CD4-positive, CD25-positive, alpha-beta regulatory T cell (primary cell): ENCODE results near the gene LOC101059915.
A peak's percentile ranks its signal among the peaks of the same experiment; 100 is the strongest.
"Not testable (repeated sequence)": the region's sequence is repeated elsewhere in the genome, so short reads cannot be mapped to it uniquely, and the experiment has no call there.

Experiments
- ATAC-seq, 2 donors: fragments of 150-1000 bp; cut with Tn5 transposase; one replicate each; pipeline ENCODE4 v1.10.0; 2021; ENCODE audit warnings: low read depth in 2 of 2, moderate number of reproducible peaks in 2 of 2, moderate library complexity in 1 of 2
- DNase-seq, 3 donors: peaks; one replicate each; pipeline versions ENCODE4 v3.0.0 to v3.0.0-alpha.2; 2012 to 2022; ENCODE audit warnings: mixed read lengths in 1 of 3
- H3K27ac ChIP-seq: one replicate; pipeline ENCODE4 v1.7.0; 2013; ENCODE audit warnings: mild to moderate bottlenecking, low read length; ENCODE audit not compliant: insufficient read depth, poor library complexity, severe bottlenecking
- H3K27me3 ChIP-seq: one replicate; pipeline ENCODE4 v1.7.0; 2013; ENCODE audit warnings: low read length; ENCODE audit not compliant: control insufficient read depth, insufficient read depth
- H3K36me3 ChIP-seq: one replicate; pipeline ENCODE4 v1.7.0; 2013; ENCODE audit warnings: mild to moderate bottlenecking, low read length, moderate library complexity; ENCODE audit not compliant: control insufficient read depth, insufficient read depth
- H3K4me1 ChIP-seq: 2 replicates; pipeline ENCODE4 v1.7.0; 2013; ENCODE audit warnings: mild to moderate bottlenecking, low read length; ENCODE audit not compliant: insufficient read depth, control insufficient read depth, poor library complexity, severe bottlenecking
- H3K4me3 ChIP-seq: one replicate; pipeline ENCODE4 v1.7.0; 2013; ENCODE audit warnings: low read depth, mild to moderate bottlenecking, low read length, moderate library complexity
- H3K9me3 ChIP-seq, 2 experiments: 1 replicate in 1 of 2; 2 replicates in 1 of 2; pipeline ENCODE4 v1.7.0; 2013; ENCODE audit warnings: low read length in 2 of 2, mild to moderate bottlenecking in 1 of 2, moderate library complexity in 1 of 2; ENCODE audit not compliant: control insufficient read depth in 2 of 2
- H3K27ac Mint-ChIP-seq, 3 donors: one replicate each; pipeline ENCODE4 v1.8.0; 2020 to 2022; ENCODE audit warnings: mild to moderate bottlenecking in 3 of 3, mixed read lengths in 3 of 3, moderate library complexity in 2 of 3
- H3K27me3 Mint-ChIP-seq: one replicate; pipeline ENCODE4 v1.8.0; 2022; ENCODE audit warnings: mild to moderate bottlenecking, mixed read lengths
- H3K36me3 Mint-ChIP-seq: one replicate; pipeline ENCODE4 v1.8.0; 2020; ENCODE audit warnings: mixed read lengths
- H3K4me1 Mint-ChIP-seq, 4 donors: one replicate each; pipeline ENCODE4 v1.8.0; 2020 to 2022; ENCODE audit warnings: mixed read lengths in 4 of 4, mild to moderate bottlenecking in 1 of 4
- H3K4me3 Mint-ChIP-seq, 4 donors: one replicate each; pipeline ENCODE4 v1.8.0; 2020 to 2022; ENCODE audit warnings: mild to moderate bottlenecking in 4 of 4, mixed read lengths in 4 of 4, moderate library complexity in 3 of 4
- H3K9me3 Mint-ChIP-seq, 7 donors: one replicate each; pipeline ENCODE4 v1.8.0; 2020 to 2022; ENCODE audit warnings: mixed read lengths in 7 of 7, mild to moderate bottlenecking in 3 of 7, moderate library complexity in 2 of 7

LOC101059915 gene

DNA sequence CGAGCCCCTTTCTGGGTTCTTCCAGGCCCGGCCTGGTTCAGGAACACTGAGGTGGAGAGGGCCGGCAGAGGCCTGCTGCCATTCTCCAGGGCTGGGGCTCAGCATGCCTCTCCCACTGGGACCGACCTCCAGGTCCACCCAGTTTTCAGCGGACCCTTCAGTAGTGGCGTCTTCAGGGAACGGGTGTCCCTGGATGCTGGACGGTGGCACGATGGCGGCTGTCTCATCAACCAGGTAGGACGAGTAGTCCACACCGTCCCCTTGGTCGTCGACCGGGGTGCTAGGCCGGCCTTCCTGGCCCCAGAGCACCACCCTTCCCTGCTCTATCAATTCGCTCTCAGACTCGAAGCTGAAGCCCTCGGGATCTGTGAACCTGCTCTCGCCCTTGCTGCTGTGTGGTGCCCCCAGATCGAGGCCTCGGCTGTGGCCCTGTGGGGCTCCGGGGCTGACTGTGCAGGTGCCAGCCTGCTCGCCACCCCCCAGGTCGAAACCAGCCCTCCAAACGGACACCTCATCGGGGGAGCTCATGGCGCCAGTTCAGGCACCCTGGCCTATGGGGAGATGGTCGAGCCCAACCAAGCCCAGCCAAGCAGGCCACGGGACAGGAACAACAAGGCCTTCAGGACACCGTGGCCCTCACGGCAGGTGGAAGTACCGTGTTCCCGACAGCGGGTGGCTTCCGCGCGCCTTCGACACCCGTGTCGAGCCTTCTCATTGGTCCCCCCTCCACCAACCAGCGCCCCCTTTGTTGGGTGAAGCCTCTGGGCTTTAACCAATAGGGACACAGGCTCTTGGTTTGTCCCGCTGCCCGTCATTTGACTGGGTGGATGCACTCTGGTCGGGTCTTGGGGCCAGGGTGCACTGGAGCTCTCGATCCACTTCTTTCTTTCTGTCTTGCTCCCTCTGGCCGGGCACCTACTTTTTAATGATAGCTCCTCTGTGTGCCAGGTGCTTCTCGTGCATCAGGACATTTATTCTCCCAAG, 814 bp upstream of the LOC101059915 start:
- Histone ChIP-seq H3K36me3 (no peaks in the 10 kb centered on the region), H3K4me1 (peaks cover 3% of the 10 kb centered on the region), H3K9me3 (no peaks in the 10 kb centered on the region), H3K27me3 (no peaks in the 10 kb centered on the region), H3K4me3 (no peak overlapping the region), H3K27ac (no peak overlapping the region)
- no peak overlapping the region for H3K4me3 Mint-ChIP-seq
- DNase-seq: no peak
- ATAC-seq: no peak
- no peaks in the 10 kb centered on the region for H3K36me3 Mint-ChIP-seq
- peaks cover 0 to 26% (median 11%) of the 10 kb centered on the region in 4 donors for H3K4me1 Mint-ChIP-seq
- peaks cover 0 to 1% (median 0%) of the 10 kb centered on the region in 7 donors for H3K9me3 Mint-ChIP-seq
- no peak overlapping the region for H3K27ac Mint-ChIP-seq
- H3K27me3 Mint-ChIP-seq: no peaks in the 10 kb centered on the region

DNA sequence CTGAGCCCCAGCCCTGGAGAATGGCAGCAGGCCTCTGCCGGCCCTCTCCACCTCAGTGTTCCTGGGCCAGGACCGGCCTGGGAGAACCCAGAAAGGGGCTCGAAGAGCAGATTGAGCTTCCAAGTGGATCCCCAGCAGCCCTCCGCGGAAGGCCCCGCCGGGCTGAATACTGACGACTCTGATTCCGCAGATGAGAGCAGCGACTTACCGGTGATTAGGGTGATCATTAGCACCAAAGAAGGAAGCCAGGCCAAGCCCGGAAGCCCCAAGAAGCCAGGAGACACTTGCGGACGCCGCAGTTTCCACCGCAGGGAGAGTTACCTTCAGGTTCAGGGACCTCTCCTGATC, 876 bp downstream of the LOC101059915 start:
- Histone ChIP-seq H3K36me3 (no peaks in the 10 kb centered on the region), H3K4me3 (no peak overlapping the region), H3K27ac (no peak overlapping the region), H3K4me1 (no peaks in the 10 kb centered on the region), H3K9me3 (no peaks in the 10 kb centered on the region), H3K27me3 (no peaks in the 10 kb centered on the region)
- H3K36me3 Mint-ChIP-seq: no peaks in the 10 kb centered on the region
- H3K9me3 Mint-ChIP-seq: peaks cover 0 to 1% (median 0%) of the 10 kb centered on the region in 7 donors
- H3K27me3 Mint-ChIP-seq: no peaks in the 10 kb centered on the region
- H3K4me3 Mint-ChIP-seq: no peak overlapping the region
- no peak for ATAC-seq
- DNase-seq: no peak
- no peak overlapping the region for H3K27ac Mint-ChIP-seq
- H3K4me1 Mint-ChIP-seq: peaks cover 0 to 18% (median 7%) of the 10 kb centered on the region in 4 donors

DNA sequence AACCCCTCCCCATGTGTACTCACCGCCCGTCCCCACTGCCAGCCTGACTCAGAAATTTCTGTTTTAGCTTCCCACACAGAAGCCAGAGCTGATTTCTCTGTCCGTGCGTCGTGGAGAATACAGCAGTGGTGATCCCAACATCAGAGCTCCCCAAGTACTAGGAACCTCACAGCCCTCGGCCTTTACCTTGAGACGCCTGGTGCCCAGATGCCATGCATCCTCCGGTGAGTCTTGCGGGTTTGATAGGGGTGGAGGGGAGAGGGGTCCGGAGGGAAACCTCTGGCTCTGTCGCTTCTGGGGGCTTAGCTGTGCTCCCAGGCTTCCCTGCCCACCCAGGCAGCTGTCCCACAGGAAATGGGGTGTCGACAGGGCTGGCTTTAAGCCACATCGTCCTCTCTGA, 2.1 kb downstream of the LOC101059915 start:
- H3K36me3 Mint-ChIP-seq: no peaks in the 10 kb centered on the region
- H3K4me3 Mint-ChIP-seq: no peak overlapping the region
- H3K4me1 ChIP-seq: no peaks in the 10 kb centered on the region
- no peaks in the 10 kb centered on the region for H3K27me3 Mint-ChIP-seq
- no peak overlapping the region for H3K27ac Mint-ChIP-seq
- H3K4me1 Mint-ChIP-seq: peaks cover 0 to 13% (median 6%) of the 10 kb centered on the region in 4 donors
- H3K9me3 ChIP-seq: no peaks in the 10 kb centered on the region
- H3K9me3 Mint-ChIP-seq: peaks cover 0 to 1% (median 0%) of the 10 kb centered on the region in 7 donors
- ATAC-seq (no peak), DNase-seq (no peak)
- H3K4me3 ChIP-seq: no peak overlapping the region
- H3K27ac ChIP-seq: no peak overlapping the region
- no peaks in the 10 kb centered on the region for H3K27me3 ChIP-seq
- no peaks in the 10 kb centered on the region for H3K36me3 ChIP-seq

DNA sequence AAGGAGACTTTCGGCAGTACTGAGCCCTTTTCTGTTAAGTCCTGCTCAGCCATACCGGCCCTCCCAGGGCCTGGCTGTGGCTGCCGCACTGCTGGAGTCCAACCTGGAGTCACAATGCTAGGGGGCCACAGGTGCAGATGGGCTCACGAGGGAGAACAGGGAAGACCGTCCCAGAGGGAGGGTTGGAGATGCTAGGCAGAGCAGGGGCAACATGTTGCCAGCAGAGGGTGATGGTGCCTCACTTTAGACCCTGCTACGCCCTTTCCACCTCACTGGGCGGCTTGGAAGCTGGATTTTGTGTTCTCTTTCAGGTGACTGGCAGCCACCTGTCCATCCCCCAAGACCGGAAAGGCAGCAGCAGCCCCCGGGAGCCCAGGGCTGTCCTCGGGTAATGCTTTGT, 2.6 kb downstream of the LOC101059915 start:
- H3K27me3 ChIP-seq, H3K4me3 ChIP-seq, H3K4me3 Mint-ChIP-seq, H3K27ac Mint-ChIP-seq, H3K36me3 Mint-ChIP-seq, H3K36me3 ChIP-seq, ATAC-seq, H3K9me3 ChIP-seq, H3K4me1 ChIP-seq, H3K27me3 Mint-ChIP-seq, H3K9me3 Mint-ChIP-seq, H3K27ac ChIP-seq: not testable (repeated sequence)
- peak; percentile 12 to 42 (median 27) for DNase-seq
- peaks cover 0 to 13% (median 6%) of the 10 kb centered on the region in 4 donors for H3K4me1 Mint-ChIP-seq

DNA sequence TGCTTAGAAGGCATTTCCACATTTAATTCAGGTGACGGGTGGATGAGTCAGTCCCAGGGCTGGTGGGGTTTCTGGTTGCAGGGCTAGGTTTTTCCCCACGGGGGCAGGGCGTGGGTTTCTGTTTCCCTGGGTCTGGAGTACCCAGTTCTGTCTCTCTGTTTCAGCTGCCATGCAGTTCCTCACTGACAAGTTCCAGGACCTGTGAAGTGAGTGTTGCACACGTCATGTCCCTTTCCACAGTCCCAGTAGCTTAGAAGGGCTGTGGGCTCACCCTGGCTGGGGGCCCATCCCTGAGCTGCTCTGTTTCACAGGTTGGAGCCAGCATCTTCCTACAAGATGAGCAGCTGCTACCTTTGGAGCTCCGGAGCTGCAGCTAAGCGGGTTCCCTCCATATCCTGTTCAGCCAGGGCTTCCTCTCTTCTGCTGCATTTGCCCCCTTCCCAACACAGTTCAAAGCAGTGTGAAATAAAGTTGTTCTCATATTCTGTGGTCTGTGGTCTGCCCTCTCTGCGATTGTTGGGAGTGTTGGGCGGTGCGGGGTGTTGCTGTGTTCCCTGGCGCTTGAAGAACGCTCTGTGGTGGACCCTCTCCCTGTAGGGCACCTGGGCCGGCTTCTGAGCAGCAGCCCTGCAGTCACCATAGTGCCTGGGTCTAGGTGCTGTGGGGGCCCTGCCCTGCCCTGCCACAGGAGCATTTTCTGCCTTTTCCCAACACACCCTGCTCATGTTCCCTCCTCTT, 3.9 kb downstream of the LOC101059915 start:
- peak overlapping the region in 1 of 3 donors; percentile 72 for H3K27ac Mint-ChIP-seq
- Histone ChIP-seq H3K36me3 (no peaks in the 10 kb centered on the region), H3K4me3 (no peak overlapping the region), H3K9me3 (no peaks in the 10 kb centered on the region), H3K27me3 (no peaks in the 10 kb centered on the region), H3K27ac (no peak overlapping the region), H3K4me1 (no peaks in the 10 kb centered on the region)
- H3K4me1 Mint-ChIP-seq: peaks cover 0 to 13% (median 6%) of the 10 kb centered on the region in 4 donors
- DNase-seq (no peak), ATAC-seq (no peak)
- H3K36me3 Mint-ChIP-seq: no peaks in the 10 kb centered on the region
- H3K9me3 Mint-ChIP-seq: peaks cover 0 to 1% (median 0%) of the 10 kb centered on the region in 7 donors
- H3K4me3 Mint-ChIP-seq: peak overlapping the region in 1 of 4 donors; percentile 31
- H3K27me3 Mint-ChIP-seq: no peaks in the 10 kb centered on the region

DNA sequence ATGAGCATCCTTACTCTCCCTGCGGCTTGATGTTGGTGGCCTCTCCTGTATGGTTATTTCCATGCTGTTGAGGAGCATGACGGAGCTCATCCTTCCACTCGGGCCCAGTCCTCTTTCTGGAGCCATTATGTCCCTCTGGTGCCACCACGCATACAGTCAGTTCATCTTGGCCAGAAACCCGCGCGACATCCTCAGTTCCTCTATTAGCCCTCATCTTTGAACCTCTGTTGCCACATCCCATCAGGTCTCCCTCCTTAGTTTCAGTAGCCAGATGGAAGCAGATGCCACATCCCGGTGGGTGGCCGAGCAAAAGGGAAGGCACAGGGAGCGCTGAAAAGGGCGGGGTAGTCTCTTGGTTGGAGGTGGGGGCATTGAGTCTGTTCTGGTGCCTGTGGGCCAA, 4.6 kb downstream of the LOC101059915 start:
- Histone ChIP-seq H3K27me3 (no peaks in the 10 kb centered on the region), H3K27ac (no peak overlapping the region), H3K9me3 (no peaks in the 10 kb centered on the region), H3K4me1 (no peaks in the 10 kb centered on the region), H3K36me3 (no peaks in the 10 kb centered on the region), H3K4me3 (no peak overlapping the region)
- DNase-seq: no peak
- H3K4me3 Mint-ChIP-seq: no peak overlapping the region
- no peak overlapping the region for H3K27ac Mint-ChIP-seq
- no peaks in the 10 kb centered on the region for H3K27me3 Mint-ChIP-seq
- peaks cover 0 to 13% (median 6%) of the 10 kb centered on the region in 4 donors for H3K4me1 Mint-ChIP-seq
- no peaks in the 10 kb centered on the region for H3K9me3 Mint-ChIP-seq
- no peaks in the 10 kb centered on the region for H3K36me3 Mint-ChIP-seq
- ATAC-seq: no peak

DNA sequence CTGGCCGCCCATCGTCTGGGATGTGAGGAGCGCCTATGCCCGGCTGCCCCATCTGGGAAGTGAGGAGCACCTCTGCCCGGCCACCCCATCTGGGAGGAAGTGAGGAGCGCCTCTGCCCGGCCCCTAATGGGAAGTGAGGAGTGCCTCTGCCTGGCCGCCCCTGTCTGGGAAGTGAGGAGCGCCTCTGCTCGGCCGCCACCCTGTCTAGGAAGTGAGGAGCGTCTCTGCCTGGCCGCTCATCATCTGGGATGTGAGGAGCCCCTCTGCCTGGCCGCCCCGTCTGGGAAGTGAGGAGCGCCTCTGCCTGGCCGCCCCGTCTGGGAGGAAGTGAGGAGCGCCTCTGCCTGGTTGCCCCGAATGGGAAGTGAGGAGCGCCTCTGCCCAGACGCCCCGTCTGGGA, 8.3 kb downstream of the LOC101059915 start:
- ATAC-seq, H3K4me3 ChIP-seq, H3K36me3 ChIP-seq, H3K27ac Mint-ChIP-seq, H3K4me1 ChIP-seq, DNase-seq, H3K36me3 Mint-ChIP-seq, H3K27ac ChIP-seq, H3K4me3 Mint-ChIP-seq, H3K27me3 ChIP-seq, H3K9me3 Mint-ChIP-seq, H3K9me3 ChIP-seq, H3K27me3 Mint-ChIP-seq: not testable (repeated sequence)
- peaks cover 0 to 10% (median 3%) of the 10 kb centered on the region in 4 donors for H3K4me1 Mint-ChIP-seq
